Glomerular visceral epithelial cell (primary cell): ENCODE results near the gene PCSK2.

Source experiments
- DNase-seq: peaks from one replicate; pipeline ENCODE4 v3.0.0-alpha.2; 2016; ENCODE audit errors: extremely low spot score

Gene PCSK2

DNA sequence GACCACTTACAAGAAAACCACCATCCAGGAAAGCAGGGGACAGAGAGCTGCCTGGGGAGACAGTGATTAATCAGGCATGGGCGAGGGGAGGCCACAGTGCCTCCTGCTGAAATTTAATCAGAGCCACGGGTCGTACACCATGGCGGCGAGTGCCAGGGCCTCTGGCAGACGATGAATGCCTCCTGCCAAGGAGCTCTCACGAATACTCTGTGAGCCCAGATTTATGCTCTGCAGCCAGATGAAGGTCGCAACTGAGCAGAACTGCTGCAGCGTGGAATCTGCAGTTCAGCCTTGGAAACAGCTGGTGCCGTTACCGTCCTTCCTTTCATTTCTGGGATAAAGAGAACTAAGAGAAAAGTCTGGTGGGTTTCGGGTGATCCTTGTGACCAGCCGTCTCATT lies 218.7 kb downstream of the PCSK2 start:
- no peak for DNase-seq

GRCh38 chr20:17446171-17446570 lies 219.3 kb downstream of the PCSK2 start:
- DNase-seq = no peak

DNA sequence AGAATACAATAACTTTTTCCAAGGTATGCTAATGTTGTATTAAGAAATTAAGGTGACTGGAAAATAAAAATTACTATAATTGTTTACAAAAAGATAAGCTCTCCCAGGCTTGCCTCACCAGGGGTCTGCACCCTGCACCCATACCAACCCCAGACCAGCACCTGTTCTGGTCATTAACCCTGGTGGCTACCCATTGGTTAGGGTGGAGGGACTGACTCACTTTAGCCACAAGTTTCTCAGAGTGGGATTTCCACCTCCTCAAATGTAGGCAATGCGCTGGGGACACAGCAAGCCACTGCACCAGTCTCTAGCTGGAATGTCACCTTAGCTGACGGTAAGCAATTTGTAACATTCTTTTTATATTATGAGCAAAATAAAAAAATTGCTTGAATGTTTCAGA lies 221.2 kb downstream of the PCSK2 start:
- DNase-seq = no peak

GRCh38 chr20:17449031-17449430 lies 222.2 kb downstream of the PCSK2 start:
- DNase-seq = no peak

DNA sequence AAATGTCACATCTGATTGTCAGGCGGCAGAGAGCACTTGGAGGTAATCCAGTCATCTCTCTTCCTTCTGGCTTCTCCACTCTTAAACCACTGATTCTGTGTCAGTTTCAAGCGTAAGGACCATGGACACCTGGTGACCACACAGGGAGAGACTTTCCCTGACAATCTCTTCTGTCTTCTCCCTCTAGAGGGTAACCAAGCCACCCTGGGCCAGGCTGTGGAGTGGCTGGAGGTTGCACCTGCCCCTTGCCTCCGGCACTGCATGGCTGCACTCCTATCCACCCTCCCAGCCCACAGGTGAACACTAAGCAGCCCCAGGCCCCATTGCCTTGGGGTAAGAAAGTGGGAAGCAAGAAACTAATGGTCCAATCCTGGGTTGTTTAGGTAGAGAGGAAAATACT lies 225.6 kb downstream of the PCSK2 start:
- no peak for DNase-seq

GRCh38 chr20:17453592-17453991 lies 226.8 kb downstream of the PCSK2 start:
- no peak for DNase-seq

DNA sequence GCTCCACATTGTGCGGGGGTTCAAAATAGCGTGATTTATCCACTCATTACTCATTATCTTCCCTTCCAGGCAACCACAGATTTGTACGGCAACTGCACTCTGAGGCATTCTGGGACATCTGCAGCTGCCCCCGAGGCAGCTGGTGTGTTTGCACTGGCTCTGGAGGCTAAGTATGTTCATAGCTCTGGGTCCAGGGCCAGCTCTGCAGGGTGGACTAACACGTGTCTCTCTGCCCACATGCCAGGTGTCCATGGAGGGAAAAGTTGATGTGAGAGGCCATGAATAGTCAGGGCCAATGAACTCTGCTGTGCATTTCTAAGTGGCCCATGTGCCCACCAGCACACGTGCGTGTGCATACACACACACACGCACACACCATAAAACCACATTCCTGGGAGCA lies 229.4 kb downstream of the PCSK2 start:
- DNase-seq = no peak

- no peak for DNase-seq
Observed at GRCh38 chr20:17457079-17457478, 230.2 kb downstream of the PCSK2 start.

DNA sequence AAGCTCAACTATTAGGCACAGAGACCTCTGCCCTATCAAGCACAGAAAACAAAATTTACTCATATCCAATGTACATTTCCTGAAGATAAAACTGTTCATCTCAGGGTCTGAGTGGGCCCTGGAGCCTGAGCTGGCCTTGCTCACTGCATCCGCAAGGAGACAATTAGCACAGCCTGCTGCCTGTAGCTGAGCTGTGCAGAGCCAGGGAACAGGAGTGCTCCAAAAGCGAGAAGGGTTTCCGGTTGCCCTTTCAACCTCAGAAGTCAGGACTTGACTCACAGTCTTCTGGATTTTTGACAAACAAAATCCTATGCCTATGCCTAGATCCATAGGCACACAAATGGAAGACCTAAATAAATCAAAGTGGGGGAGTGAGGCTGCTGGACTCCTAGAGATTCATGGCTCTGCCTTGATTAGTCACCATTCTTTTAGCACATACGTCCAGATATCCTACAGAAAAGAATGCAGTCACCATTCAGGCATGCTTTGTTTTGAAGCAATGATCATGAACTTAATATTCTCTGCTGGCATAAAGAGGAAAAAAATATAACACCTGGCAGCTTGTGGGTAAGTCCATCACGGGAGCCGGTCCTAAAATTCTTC lies 230.8 kb downstream of the PCSK2 start:
- DNase-seq = no peak

GRCh38 chr20:17460119-17460518 lies 233.3 kb downstream of the PCSK2 start:
- no peak for DNase-seq

DNA sequence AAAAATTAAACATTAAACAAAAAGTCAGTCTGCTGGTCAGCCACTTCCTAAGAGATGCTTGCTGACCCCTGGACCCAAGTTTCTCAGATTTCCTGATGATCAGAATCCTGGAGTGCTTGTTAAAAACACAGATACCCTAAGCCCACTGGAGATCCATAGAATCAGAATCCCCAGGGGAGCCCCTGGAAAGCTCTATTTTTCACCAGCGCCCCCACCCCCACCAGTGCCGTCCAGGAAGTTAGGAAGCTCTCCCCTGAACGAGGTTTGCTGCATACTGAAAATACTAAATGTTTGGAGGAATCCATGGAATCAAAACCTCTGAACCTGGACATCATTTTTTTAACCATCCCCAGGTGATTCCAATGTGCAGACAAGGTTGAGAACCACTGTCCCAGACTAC lies 235.1 kb downstream of the PCSK2 start:
- DNase-seq = no peak

DNA sequence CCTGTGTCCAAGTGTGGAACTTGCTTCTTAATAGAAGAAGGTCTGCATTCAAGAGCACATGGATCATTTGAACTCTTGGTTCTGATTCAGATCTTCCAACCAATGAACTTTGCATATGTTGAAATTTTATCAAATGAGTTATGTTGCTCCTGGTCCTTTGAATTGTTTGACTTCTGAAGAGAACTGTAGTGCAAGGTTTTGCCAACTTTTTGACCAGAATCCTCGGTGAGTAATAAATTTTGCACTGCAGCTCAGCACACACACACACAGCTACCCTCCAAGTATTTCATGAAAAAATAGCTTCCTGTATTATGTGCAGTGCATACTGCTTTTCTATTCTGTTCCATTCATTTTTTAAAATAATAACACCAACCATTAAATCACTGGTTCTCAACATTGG lies 236.9 kb downstream of the PCSK2 start:
- no peak for DNase-seq

GRCh38 chr20:17465236-17465635 lies 238.4 kb downstream of the PCSK2 start:
- no peak for DNase-seq

GRCh38 chr20:17466641-17467040 lies 239.8 kb downstream of the PCSK2 start:
- no peak for DNase-seq

DNA sequence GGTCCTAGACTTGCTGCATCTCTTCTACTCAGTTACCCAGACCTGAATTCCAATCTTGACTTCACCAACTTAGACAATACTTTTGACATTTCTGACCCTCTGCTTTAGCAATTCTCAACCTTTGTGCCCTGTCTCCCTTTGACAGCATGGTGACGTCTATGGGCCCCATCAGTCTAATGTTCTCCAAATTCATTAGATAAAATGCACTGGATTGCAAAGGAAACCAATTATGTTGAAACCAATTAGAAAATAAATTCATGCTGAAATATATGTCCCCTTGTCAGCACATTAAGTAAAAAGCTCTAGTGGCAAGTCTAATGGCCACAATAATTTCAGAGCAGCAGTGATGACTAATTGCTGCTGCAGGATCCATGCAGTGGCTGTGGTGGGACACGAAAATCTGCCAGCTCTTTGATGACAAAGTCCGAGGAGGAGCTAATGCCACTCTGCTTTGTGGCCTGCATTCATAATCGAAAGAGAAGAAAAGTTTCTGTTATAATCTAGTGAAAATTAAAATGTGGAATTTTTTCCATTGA lies 240.3 kb downstream of the PCSK2 start:
- no peak for DNase-seq

GRCh38 chr20:17468073-17468840 lies 241.4 kb downstream of the PCSK2 start:
- DNase-seq = no peak

GRCh38 chr20:17469246-17470030 lies 242.6 kb downstream of the PCSK2 start:
- no peak for DNase-seq

DNA sequence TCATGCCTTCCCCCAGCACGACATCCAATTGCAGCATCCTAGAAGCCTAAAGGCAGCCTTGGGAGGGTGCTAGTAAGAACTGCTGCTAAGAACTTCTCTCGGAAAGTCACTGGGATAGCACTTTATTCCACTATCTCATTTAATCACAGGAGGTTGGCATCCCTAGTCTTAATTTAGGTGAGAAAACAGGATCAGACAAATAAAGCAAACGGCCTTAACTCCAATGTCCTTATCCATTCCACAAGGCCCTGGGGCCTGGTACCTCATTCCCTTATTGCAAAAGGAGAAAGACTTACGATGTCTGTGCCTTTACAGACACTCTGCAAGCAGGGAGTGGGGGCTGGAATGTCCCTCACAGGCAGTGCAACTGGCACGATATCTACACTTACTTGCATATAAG lies 243.7 kb downstream of the PCSK2 start:
- DNase-seq = no peak

GRCh38 chr20:17470973-17471372 lies 244.1 kb downstream of the PCSK2 start:
- DNase-seq = no peak

GRCh38 chr20:17471606-17472187 lies 244.9 kb downstream of the PCSK2 start:
- no peak for DNase-seq

GRCh38 chr20:17473659-17474058 lies 246.8 kb downstream of the PCSK2 start:
- no peak for DNase-seq

DNA sequence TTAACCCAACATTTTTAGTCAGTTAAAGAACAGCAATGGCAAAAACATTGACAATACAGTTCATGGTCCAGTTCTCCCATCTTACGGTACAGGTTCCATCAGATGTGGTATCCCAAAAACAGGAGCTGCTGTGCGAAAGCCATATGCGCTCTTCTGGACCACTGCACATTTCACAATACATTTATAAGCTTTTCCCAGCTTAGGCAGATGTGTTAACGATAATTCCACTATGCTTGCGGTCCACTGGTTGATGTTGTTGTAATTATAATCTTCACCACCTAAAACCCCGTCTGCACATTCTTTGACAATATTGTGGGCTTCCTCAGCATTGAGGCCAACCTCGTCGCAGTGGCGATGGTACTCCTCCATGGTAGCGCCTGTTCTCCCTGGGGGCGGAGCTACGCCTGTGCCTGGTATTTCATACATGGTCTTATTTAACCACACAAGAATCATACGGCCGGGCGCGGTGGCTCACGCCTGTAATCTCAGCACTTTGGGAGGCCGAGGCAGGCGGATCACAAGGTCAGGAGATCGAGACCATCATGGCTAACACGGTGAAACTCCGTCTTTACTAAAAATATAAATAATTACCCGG lies 252.3 kb downstream of the PCSK2 start:
- DNase-seq = no peak
